Right lobe of liver (tissue), 4 donors: ENCODE results near the gene ATP1B3.

Experiments
- POLR2A ChIP-seq: fragments of 450-650 bp; IDR thresholded peaks from one replicate; pipeline ENCODE4 v1.6.1; 2017; ENCODE audit warnings: antibody characterized with exemption, mild to moderate bottlenecking
- TF ChIP-seq, protein P1 (sequence below), 4 donors: fragments of 200-600 bp in 3 of 4; fragments of 450-650 bp in 1 of 4; IDR thresholded peaks; one replicate each; pipeline versions ENCODE4 v1.5.1 to v1.8.0; 2016 to 2022; ENCODE audit warnings: antibody characterized with exemption in 4 of 4, mild to moderate bottlenecking in 2 of 4
- donor health status: DM: no; HTN: no; CAD: no.
- donor health status: DM: no; HTN: no; CAD: no.
- donor health status: DM: no; HTN: yes; CAD: no.

DNA sequence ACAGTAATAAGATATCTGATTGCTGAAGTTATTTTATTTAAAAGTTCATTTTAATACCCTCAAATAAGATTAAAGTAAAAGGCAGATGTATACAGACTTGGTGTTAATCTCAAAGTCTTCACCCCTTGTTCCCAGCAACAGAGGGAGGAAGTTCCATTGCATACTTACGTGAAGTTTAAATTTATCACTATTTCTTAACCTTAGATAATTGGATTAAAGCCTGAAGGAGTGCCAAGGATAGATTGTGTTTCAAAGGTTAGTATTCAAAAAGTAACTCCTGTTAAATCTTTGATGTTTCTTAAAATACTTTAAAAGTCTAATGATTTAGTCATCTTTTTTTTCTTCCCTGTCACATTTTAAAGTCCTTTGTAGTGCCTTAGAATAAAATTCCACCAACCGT is 39.3 kb downstream of the ATP1B3 start:
- no peak for TF ChIP-seq POLR2A
- TF ChIP-seq, protein P1, sequence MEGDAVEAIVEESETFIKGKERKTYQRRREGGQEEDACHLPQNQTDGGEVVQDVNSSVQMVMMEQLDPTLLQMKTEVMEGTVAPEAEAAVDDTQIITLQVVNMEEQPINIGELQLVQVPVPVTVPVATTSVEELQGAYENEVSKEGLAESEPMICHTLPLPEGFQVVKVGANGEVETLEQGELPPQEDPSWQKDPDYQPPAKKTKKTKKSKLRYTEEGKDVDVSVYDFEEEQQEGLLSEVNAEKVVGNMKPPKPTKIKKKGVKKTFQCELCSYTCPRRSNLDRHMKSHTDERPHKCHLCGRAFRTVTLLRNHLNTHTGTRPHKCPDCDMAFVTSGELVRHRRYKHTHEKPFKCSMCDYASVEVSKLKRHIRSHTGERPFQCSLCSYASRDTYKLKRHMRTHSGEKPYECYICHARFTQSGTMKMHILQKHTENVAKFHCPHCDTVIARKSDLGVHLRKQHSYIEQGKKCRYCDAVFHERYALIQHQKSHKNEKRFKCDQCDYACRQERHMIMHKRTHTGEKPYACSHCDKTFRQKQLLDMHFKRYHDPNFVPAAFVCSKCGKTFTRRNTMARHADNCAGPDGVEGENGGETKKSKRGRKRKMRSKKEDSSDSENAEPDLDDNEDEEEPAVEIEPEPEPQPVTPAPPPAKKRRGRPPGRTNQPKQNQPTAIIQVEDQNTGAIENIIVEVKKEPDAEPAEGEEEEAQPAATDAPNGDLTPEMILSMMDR (IDR thresholded peaks at IDR 0.05), result no peak
